Measurements from ENCODE around the gene GFPT1.

Gene GFPT1

GRCh38 chr2:69275490-69275889 lies 111.5 kb downstream of the GFPT1 start:
- no peak for DNase-seq (ENCODE audit: low read depth)
- TF ChIP-seq CTCF (IDR thresholded peaks at IDR 0.05; ENCODE audit: insufficient read depth, low read depth, low read length, missing control alignments): no peak
- no peak overlapping the region for H3K4me3 ChIP-seq (ENCODE audit: low read length)

GRCh38 chr2:69272803-69273471 lies 114.1 kb downstream of the GFPT1 start:
- TF ChIP-seq CTCF (IDR thresholded peaks at IDR 0.05; ENCODE audit: insufficient read depth, low read depth, low read length, missing control alignments): no peak
- no peak for DNase-seq (ENCODE audit: low read depth)
- H3K4me3 ChIP-seq (ENCODE audit: low read length): no peak overlapping the region

GRCh38 chr2:69271831-69272257 lies 115.2 kb downstream of the GFPT1 start:
- no peak overlapping the region for H3K4me3 ChIP-seq (ENCODE audit: low read length)
- DNase-seq (ENCODE audit: low read depth): peak; percentile 7
- TF ChIP-seq CTCF (IDR thresholded peaks at IDR 0.05; ENCODE audit: insufficient read depth, low read depth, low read length, missing control alignments): no peak
